SK-N-SH (cell line): ENCODE results near the gene CHMP6. TPM values are rescaled to one million over a fixed set of nuclear protein-coding genes. Genes with fewer than 3 reads are reported as not detected.
A peak's percentile ranks its signal among the peaks of the same experiment; 100 is the strongest.

Experiments used
- CTCF ChIA-PET: fragments of 300-600, 350-600 bp; formaldehyde crosslinking; extraction: SDS; loops from one replicate; lab custom pipeline; 2021; lab: Yijun Ruan, JAX
- POLR2A ChIA-PET: fragments of 350-600 bp; sonication (Branson Sonifier 250); formaldehyde crosslinking; extraction: SDS; loops from one replicate; lab custom pipeline; 2020; ENCODE audit warnings: antibody characterized with exemption, inconsistent platforms; lab: Yijun Ruan, JAX
- DNase-seq: peaks from one replicate; pipeline ENCODE4 v3.0.0; 2012
- H2AFZ ChIP-seq: fragments of 200-600 bp; sonication (generic); 2 replicates; pipeline ENCODE4 v1.8.1; 2016; ENCODE audit warnings: antibody characterized with exemption, mild to moderate bottlenecking, low read depth
- H3F3A ChIP-seq: fragments of 200-600 bp; sonication (generic); replicated peaks from 2 replicates; pipeline ENCODE3; 2016; ENCODE audit warnings: antibody characterized with exemption, mild to moderate bottlenecking; ENCODE audit not compliant: insufficient read depth
- H3K27ac ChIP-seq, 2 experiments: fragments of 200-500 bp in 1 of 2; fragments of 200-600 bp in 1 of 2; sonication (Bioruptor generic) in 1 of 2; sonication (generic), shearing (Covaris generic) in 1 of 2; 2 replicates each; pipeline versions ENCODE4 v1.5.1 to v1.6.1; 2014 to 2016; ENCODE audit warnings: low read depth in 2 of 2, inconsistent platforms in 1 of 2, low read length in 1 of 2, mild to moderate bottlenecking in 1 of 2, mixed read lengths in 1 of 2
- H3K27me3 ChIP-seq: fragments of 200-600 bp; sonication (generic), shearing (Covaris generic); 2 replicates; pipeline ENCODE4 v1.6.1; 2016; ENCODE audit warnings: mixed run types; ENCODE audit not compliant: insufficient read depth
- H3K36me3 ChIP-seq, 2 experiments: fragments of 200-500 bp in 1 of 2; fragments of 200-600 bp in 1 of 2; sonication (Bioruptor generic) in 1 of 2; sonication (generic) in 1 of 2; replicated peaks in 1 of 2; 2 replicates each; pipeline versions ENCODE3 to v1.5.1; 2014 to 2016; ENCODE audit warnings: low read length in 1 of 2, mild to moderate bottlenecking in 1 of 2; ENCODE audit not compliant: insufficient read depth in 2 of 2, control insufficient read depth in 1 of 2
- H3K4me1 ChIP-seq, 2 experiments: fragments of 200-500 bp in 1 of 2; fragments of 200-600 bp in 1 of 2; sonication (Bioruptor generic) in 1 of 2; sonication (generic), shearing (Covaris generic) in 1 of 2; 2 replicates each; pipeline versions ENCODE4 v1.5.1 to v1.6.1; 2014 to 2016; ENCODE audit warnings: low read depth in 1 of 2, low read length in 1 of 2, mixed run types in 1 of 2; ENCODE audit not compliant: insufficient read depth in 2 of 2, control insufficient read depth in 1 of 2
- H3K4me2 ChIP-seq: fragments of 200-600 bp; sonication (generic), shearing (Covaris generic); 2 replicates; pipeline ENCODE4 v1.6.1; 2017; ENCODE audit warnings: mixed run types
- H3K4me3 ChIP-seq, 2 experiments: fragments of 200-500 bp in 1 of 2; fragments of 200-600 bp in 1 of 2; sonication (Bioruptor generic) in 1 of 2; sonication (generic), shearing (Covaris generic) in 1 of 2; 2 replicates each; pipeline versions ENCODE4 v1.5.1 to v1.8.1; 2014 to 2016; ENCODE audit warnings: low read depth in 2 of 2, inconsistent platforms in 1 of 2, low read length in 1 of 2, mild to moderate bottlenecking in 1 of 2, mixed read lengths in 1 of 2, moderate library complexity in 1 of 2
- H3K79me2 ChIP-seq: fragments of 200-600 bp; sonication (generic); 2 replicates; pipeline ENCODE4 v1.8.1; 2017; ENCODE audit warnings: mild to moderate bottlenecking; ENCODE audit not compliant: insufficient read depth
- H3K9ac ChIP-seq: fragments of 200-600 bp; sonication (generic); 2 replicates; pipeline ENCODE4 v1.6.1; 2017; ENCODE audit warnings: mixed run types
- H3K9me2 ChIP-seq: fragments of 200-600 bp; sonication (generic); 2 replicates; pipeline ENCODE4 v1.6.1; 2017; ENCODE audit warnings: mixed run types
- H3K9me3 ChIP-seq: fragments of 200-600 bp; sonication (generic); 2 replicates; pipeline ENCODE4 v1.6.1; 2017; ENCODE audit warnings: mixed run types, mild to moderate bottlenecking, moderate library complexity
- H4K20me1 ChIP-seq: fragments of 200-600 bp; sonication (generic); 2 replicates; pipeline ENCODE4 v1.6.1; 2017; ENCODE audit warnings: mild to moderate bottlenecking, mixed run types; ENCODE audit not compliant: insufficient read depth
- EP300 ChIP-seq, 2 experiments: IDR thresholded peaks; 2 replicates each; pipeline versions ENCODE4 v1.4.0 to v1.6.1; 2012; ENCODE audit warnings: borderline replicate concordance in 1 of 2, low read depth in 1 of 2, low read length in 1 of 2
- EZH2phosphoT487 ChIP-seq: fragments of 200-600 bp; sonication (generic); IDR thresholded peaks from 2 replicates; pipeline ENCODE4 v1.6.1; 2017; ENCODE audit warnings: low read depth, mixed run types, mild to moderate bottlenecking, antibody characterized with exemption, moderate library complexity, borderline replicate concordance
- FOXJ3 ChIP-seq: sonication (generic); formaldehyde crosslinking; IDR thresholded peaks from 2 replicates; pipeline ENCODE4 v1.5.1; 2020; ENCODE audit warnings: mild to moderate bottlenecking, missing genetic modification reagents
- FOXM1 ChIP-seq: IDR thresholded peaks from 2 replicates; pipeline ENCODE4 v1.4.0; 2012; ENCODE audit warnings: low read depth, mild to moderate bottlenecking
- GATA2 ChIP-seq: sonication (generic); formaldehyde crosslinking; IDR thresholded peaks from 2 replicates; pipeline ENCODE4 v1.5.0; 2020; ENCODE audit warnings: mild to moderate bottlenecking, missing genetic modification reagents
- JUND ChIP-seq: IDR thresholded peaks from 2 replicates; pipeline ENCODE4 v1.4.0; 2012
- MEF2A ChIP-seq: IDR thresholded peaks from 2 replicates; pipeline ENCODE4 v1.4.0; 2012; ENCODE audit warnings: low read depth, borderline replicate concordance
- RAD21 ChIP-seq: IDR thresholded peaks from 2 replicates; pipeline ENCODE4 v1.6.1; 2012; ENCODE audit warnings: mild to moderate bottlenecking, low read length
- RCOR1 ChIP-seq: fragments of 150-350 bp; IDR thresholded peaks from 2 replicates; pipeline ENCODE4 v1.6.1; 2017; ENCODE audit warnings: antibody characterized with exemption, low read length
- RFX5 ChIP-seq: IDR thresholded peaks from 2 replicates; pipeline ENCODE4 v1.6.1; 2012; ENCODE audit warnings: mild to moderate bottlenecking, improper control_type of control experiment, low read length
- SIN3A ChIP-seq: IDR thresholded peaks from 2 replicates; pipeline ENCODE4 v1.6.1; 2012; ENCODE audit warnings: low read depth, mild to moderate bottlenecking, low read length, moderate library complexity, borderline replicate concordance
- SMC3 ChIP-seq: IDR thresholded peaks from 2 replicates; pipeline ENCODE4 v1.6.1; 2012; ENCODE audit warnings: low read depth, low read length, improper control_type of control experiment
- TAF1 ChIP-seq: IDR thresholded peaks from 2 replicates; pipeline ENCODE4 v1.6.1; 2012; ENCODE audit warnings: low read depth, mild to moderate bottlenecking, low read length, moderate library complexity, borderline replicate concordance
- TCF12 ChIP-seq: IDR thresholded peaks from 2 replicates; pipeline ENCODE4 v1.4.0; 2012
- YY1 ChIP-seq: IDR thresholded peaks from 2 replicates; pipeline ENCODE4 v1.4.0; 2012; ENCODE audit warnings: low read depth, mild to moderate bottlenecking
- WGBS: methylation state at CpG from one replicate; pipeline ENCODE4 v1.1.6; 2017; ENCODE audit warnings: low lambda C conversion rate; 5-methylcytosine and 5-hydroxymethylcytosine counted together
- polyA plus RNA-seq, 3 experiments: library from polyadenylated mRNA; depleted of rRNA; stranded (reverse); fragments of >200 nt; gene quantifications; 2 replicates each; pipeline ENCODE4 v1.2.3, GENCODE V29; 2012
- TF ChIP-seq, protein P1 (sequence below): fragments of 200-600 bp; sonication (generic); IDR thresholded peaks from 2 replicates; pipeline ENCODE4 v1.6.1; 2017; ENCODE audit warnings: antibody characterized with exemption, mild to moderate bottlenecking, moderate library complexity
- TF ChIP-seq, protein P2 (sequence below): IDR thresholded peaks from 2 replicates; pipeline ENCODE4 v1.6.1; 2012; ENCODE audit warnings: mild to moderate bottlenecking, low read depth, low read length, moderate library complexity
- TF ChIP-seq, protein P3 (sequence below): IDR thresholded peaks from 2 replicates; pipeline ENCODE4 v1.4.0; 2012; ENCODE audit warnings: low read depth

Gene CHMP6
- polyA plus RNA-seq, 1 of the 3 experiments (the other 2 are of a cell fraction) = 44.1 TPM

DNA sequence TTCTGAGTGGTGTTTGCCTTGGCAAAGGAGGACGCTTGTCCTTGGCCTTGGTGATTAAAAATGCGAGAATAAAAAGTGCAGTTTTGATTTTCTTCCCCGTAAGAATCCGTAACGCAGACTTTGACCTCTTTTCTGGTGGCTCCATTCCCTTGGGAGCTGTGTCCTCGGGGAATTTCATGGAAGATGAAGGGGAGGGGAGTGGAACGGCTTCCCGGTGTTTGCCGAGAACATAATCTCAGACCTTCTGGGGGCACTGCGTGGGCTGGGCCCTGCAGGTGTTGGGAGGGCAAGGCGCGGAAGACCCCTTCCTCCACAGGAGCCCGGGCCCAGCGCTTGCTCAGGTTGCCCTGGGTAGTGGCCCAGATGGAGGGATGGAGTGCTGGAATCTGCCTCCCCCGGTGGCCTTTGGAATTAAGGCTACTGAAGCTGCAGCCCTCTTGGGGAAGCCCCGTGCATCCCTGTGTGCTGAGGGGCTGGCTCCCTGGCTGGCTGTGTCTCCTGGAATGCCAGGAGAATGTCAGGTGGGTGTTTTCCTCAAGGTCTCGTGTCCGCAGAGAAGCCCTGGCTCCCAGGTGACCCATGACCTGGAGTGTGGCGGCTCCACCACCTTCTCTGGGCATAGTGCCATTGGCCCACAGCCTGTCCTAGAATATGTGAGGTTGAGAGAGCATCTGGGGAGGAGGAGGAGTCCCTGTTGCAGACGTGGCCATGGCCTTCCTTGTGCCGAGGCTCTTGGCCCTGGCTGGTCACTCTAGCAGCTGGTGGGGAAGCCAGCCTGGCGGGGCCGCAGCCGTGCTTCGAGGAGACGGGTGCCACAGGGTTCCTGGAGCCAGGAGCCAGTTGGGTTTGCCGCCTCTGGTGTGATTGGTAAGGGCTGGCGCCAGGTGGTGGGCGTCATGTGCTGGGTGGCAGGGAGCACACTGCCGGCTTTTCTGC is 46.4 kb downstream of the CHMP6 start:
- no peaks in the 10 kb centered on the region for H3K9me3 ChIP-seq
- H3K4me1 ChIP-seq = peaks cover 19 to 68% of the 10 kb centered on the region in 2 experiments; a peak in 3 of 4 replicates
- no peaks in the 10 kb centered on the region for H3K27me3 ChIP-seq
- peaks cover 41% of the 10 kb centered on the region for H4K20me1 ChIP-seq
- H3K9me2 ChIP-seq = no peaks in the 10 kb centered on the region
- ChIA-PET CTCF (interaction anchor here (1.0 to 12.5 kb wide), 10 partner anchors 8 to 64 kb away, joined by 3 to 96 read pairs (median 8); no protein-coding TSS in a partner anchor), POLR2A (no interaction called here)
- no peak overlapping the region for H3K4me3 ChIP-seq
- no peak overlapping the region for H3K9ac ChIP-seq
- no peak overlapping the region for H3K27ac ChIP-seq
- WGBS = 88% methylated on average over 21 of the region's 30 CpGs
- H3K79me2 ChIP-seq = peaks cover 48% of the 10 kb centered on the region
- peaks cover 3% of the 10 kb centered on the region for H3F3A ChIP-seq
- no peak for DNase-seq
- peak overlapping the region; percentile 11; the same call in 1 of the 2 replicates for H3K4me2 ChIP-seq
- H2AFZ ChIP-seq = no peak overlapping the region
- TF ChIP-seq EP300 (IDR thresholded peaks at IDR 0.05; ENCODE audit: borderline replicate concordance in 1 of 2, low read depth in 1 of 2, low read length in 1 of 2) = no peak
- no peak for TF ChIP-seq RCOR1
- no peak for TF ChIP-seq YY1
- no peak for TF ChIP-seq GATA2
- TF ChIP-seq, protein P1, sequence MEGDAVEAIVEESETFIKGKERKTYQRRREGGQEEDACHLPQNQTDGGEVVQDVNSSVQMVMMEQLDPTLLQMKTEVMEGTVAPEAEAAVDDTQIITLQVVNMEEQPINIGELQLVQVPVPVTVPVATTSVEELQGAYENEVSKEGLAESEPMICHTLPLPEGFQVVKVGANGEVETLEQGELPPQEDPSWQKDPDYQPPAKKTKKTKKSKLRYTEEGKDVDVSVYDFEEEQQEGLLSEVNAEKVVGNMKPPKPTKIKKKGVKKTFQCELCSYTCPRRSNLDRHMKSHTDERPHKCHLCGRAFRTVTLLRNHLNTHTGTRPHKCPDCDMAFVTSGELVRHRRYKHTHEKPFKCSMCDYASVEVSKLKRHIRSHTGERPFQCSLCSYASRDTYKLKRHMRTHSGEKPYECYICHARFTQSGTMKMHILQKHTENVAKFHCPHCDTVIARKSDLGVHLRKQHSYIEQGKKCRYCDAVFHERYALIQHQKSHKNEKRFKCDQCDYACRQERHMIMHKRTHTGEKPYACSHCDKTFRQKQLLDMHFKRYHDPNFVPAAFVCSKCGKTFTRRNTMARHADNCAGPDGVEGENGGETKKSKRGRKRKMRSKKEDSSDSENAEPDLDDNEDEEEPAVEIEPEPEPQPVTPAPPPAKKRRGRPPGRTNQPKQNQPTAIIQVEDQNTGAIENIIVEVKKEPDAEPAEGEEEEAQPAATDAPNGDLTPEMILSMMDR = no peak
- TF ChIP-seq FOXJ3 (CRISPR knock-in tag) = no peak
- TF ChIP-seq TCF12 = no peak
- no peaks in the 10 kb centered on the region for H3K36me3 ChIP-seq

DNA sequence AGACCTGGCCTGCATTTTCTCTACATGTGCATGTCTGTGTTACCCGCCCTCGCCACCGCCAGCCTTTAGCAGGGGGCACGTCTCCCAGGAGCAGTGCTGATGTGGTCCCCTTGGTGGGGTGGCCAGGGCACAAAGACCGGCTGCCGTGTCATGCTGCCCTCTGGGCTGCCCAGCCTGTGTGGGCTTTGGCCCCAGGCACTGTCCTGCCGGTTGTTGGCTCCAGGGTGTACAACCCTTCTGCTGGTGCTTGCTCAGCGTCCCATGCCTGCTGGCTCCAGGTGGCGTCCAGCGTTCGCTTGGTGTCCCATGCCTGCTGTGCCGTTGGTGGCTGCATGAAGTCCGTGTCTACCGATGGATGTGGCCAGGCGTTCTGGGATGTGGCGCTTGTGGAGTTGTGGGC is 47.5 kb downstream of the CHMP6 start:
- H3F3A ChIP-seq = peaks cover 3% of the 10 kb centered on the region
- 92% methylated on average over 13 of the region's 16 CpGs for WGBS
- no peak overlapping the region for H3K27ac ChIP-seq
- ChIA-PET POLR2A (no interaction called here), CTCF (interaction anchor here (1.6 to 12.5 kb wide), 3 partner anchors 18 to 67 kb away, joined by 5 to 96 read pairs (median 14); no protein-coding TSS in a partner anchor)
- H3K9me3 ChIP-seq = no peaks in the 10 kb centered on the region
- no peak for DNase-seq
- H3K4me3 ChIP-seq = no peak overlapping the region
- H3K36me3 ChIP-seq = no peaks in the 10 kb centered on the region
- peaks cover 19 to 71% of the 10 kb centered on the region in 2 experiments; a peak in 3 of 4 replicates for H3K4me1 ChIP-seq
- H3K27me3 ChIP-seq = no peaks in the 10 kb centered on the region
- no peak overlapping the region for H3K4me2 ChIP-seq
- no peak overlapping the region for H2AFZ ChIP-seq
- H4K20me1 ChIP-seq = peaks cover 42% of the 10 kb centered on the region
- H3K79me2 ChIP-seq = peaks cover 48% of the 10 kb centered on the region
- H3K9me2 ChIP-seq = no peaks in the 10 kb centered on the region
- H3K9ac ChIP-seq = no peak overlapping the region
- no peak for TF ChIP-seq SMC3
- TF ChIP-seq FOXM1 = no peak
- no peak for TF ChIP-seq EP300 (IDR thresholded peaks at IDR 0.05; ENCODE audit: borderline replicate concordance in 1 of 2, low read depth in 1 of 2, low read length in 1 of 2)
- no peak for TF ChIP-seq TAF1
- TF ChIP-seq SIN3A = no peak
- no peak for TF ChIP-seq MEF2A
- TF ChIP-seq, protein P2, sequence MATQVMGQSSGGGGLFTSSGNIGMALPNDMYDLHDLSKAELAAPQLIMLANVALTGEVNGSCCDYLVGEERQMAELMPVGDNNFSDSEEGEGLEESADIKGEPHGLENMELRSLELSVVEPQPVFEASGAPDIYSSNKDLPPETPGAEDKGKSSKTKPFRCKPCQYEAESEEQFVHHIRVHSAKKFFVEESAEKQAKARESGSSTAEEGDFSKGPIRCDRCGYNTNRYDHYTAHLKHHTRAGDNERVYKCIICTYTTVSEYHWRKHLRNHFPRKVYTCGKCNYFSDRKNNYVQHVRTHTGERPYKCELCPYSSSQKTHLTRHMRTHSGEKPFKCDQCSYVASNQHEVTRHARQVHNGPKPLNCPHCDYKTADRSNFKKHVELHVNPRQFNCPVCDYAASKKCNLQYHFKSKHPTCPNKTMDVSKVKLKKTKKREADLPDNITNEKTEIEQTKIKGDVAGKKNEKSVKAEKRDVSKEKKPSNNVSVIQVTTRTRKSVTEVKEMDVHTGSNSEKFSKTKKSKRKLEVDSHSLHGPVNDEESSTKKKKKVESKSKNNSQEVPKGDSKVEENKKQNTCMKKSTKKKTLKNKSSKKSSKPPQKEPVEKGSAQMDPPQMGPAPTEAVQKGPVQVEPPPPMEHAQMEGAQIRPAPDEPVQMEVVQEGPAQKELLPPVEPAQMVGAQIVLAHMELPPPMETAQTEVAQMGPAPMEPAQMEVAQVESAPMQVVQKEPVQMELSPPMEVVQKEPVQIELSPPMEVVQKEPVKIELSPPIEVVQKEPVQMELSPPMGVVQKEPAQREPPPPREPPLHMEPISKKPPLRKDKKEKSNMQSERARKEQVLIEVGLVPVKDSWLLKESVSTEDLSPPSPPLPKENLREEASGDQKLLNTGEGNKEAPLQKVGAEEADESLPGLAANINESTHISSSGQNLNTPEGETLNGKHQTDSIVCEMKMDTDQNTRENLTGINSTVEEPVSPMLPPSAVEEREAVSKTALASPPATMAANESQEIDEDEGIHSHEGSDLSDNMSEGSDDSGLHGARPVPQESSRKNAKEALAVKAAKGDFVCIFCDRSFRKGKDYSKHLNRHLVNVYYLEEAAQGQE = no peak
- no peak for TF ChIP-seq FOXJ3 (CRISPR knock-in tag)
- TF ChIP-seq RFX5 = no peak
- TF ChIP-seq, protein P3, sequence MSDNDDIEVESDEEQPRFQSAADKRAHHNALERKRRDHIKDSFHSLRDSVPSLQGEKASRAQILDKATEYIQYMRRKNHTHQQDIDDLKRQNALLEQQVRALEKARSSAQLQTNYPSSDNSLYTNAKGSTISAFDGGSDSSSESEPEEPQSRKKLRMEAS = no peak
- TF ChIP-seq RAD21 = no peak
- TF ChIP-seq, protein P1 = no peak
- TF ChIP-seq JUND = no peak
- no peak for TF ChIP-seq EZH2phosphoT487
